Measurements from ENCODE around the gene ETV1.

- no peak for TF ChIP-seq CTCF (IDR thresholded peaks at IDR 0.05 in 4 of 5, conservative IDR thresholded peaks at IDR 0.05 in 1 of 5)
- no peak for TF ChIP-seq POLR2A (IDR thresholded peaks at IDR 0.05)
Measured at GRCh38 chr7:13880789-13881188, 108.7 kb downstream of the ETV1 start.

Measured in gastrocnemius medialis (tissue), 4 donors.